Left ventricle myocardium inferior (tissue), 1 donor: ENCODE data around the gene ARGLU1. TPM values are rescaled to one million over a fixed set of nuclear protein-coding genes. Genes with fewer than 3 reads are reported as not detected.

Experiments
- DNase-seq: peaks from one replicate; pipeline ENCODE4 v3.0.0-alpha.2; 2020
- H3K27ac ChIP-seq: fragments of 200-600 bp; replicated peaks from 2 replicates; pipeline ENCODE4 v1.8.0; 2021
- H3K27me3 ChIP-seq: fragments of 200-600 bp; 2 replicates; pipeline ENCODE4 v1.8.0; 2021; ENCODE audit warnings: low read depth
- H3K36me3 ChIP-seq: fragments of 200-600 bp; 2 replicates; pipeline ENCODE4 v1.8.0; 2021
- H3K4me1 ChIP-seq: fragments of 200-600 bp; 2 replicates; pipeline ENCODE4 v1.8.0; 2021
- H3K4me3 ChIP-seq: fragments of 200-600 bp; 2 replicates; pipeline ENCODE4 v1.8.0; 2021; ENCODE audit warnings: mild to moderate bottlenecking, moderate library complexity
- H3K9me3 ChIP-seq: fragments of 200-600 bp; replicated peaks from 2 replicates; pipeline ENCODE4 v1.8.0; 2021
- intact Hi-C: fragments of 100-400 bp; cut with micrococcal nuclease; formaldehyde crosslinking; loops from one replicate; pipeline ENCODE4 v1.11.0; 2022
- total RNA-seq: library from RNA; stranded (reverse); fragmentation: NEBNext Ultra II Directional; extraction: Animal tissue kit (Norgen Biotek cat#: 25700); gene quantifications from one replicate; pipeline ENCODE4 v1.2.1, GENCODE V29; 2021
- TF ChIP-seq, protein P1 (sequence below): fragments of 200-600 bp; IDR thresholded peaks from 2 replicates; pipeline ENCODE4 v1.8.0; 2021; ENCODE audit warnings: antibody characterized with exemption, mild to moderate bottlenecking, borderline replicate concordance
- donor health status: DM: no; HTN: yes; CAD: no; lungs with severe emphysema.

Gene ARGLU1
- total RNA-seq, 1 donor from 2014 or later = 29.0 TPM

DNA sequence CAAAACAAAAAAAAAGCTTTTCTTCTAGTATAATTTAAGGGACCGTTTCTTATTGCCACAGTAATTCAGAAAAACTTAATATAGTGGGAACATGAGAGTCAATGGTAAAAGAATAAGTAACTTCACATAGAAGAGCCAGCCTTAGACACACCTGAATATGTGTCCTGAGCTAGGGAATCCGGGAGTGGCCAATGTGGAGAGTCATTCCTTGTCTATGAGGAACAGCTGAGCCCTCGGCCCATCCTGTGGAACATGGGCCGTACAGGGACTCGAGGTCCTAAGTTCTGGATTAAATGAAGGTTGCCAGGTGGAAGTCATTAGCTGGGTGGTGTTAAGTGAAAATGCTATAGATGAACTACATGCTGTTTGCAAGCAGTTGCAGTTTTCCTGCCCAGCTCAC, 64.7 kb downstream of the ARGLU1 start:
- no peak for DNase-seq
- Histone ChIP-seq H3K9me3 (no peaks in the 10 kb centered on the region), H3K4me1 (peaks cover 58% of the 10 kb centered on the region), H3K27me3 (no peaks in the 10 kb centered on the region), H3K4me3 (no peak overlapping the region), H3K27ac (peak overlapping the region; percentile 27), H3K36me3 (no peaks in the 10 kb centered on the region)
- intact Hi-C loops = no loop called here
- TF ChIP-seq, protein P1, sequence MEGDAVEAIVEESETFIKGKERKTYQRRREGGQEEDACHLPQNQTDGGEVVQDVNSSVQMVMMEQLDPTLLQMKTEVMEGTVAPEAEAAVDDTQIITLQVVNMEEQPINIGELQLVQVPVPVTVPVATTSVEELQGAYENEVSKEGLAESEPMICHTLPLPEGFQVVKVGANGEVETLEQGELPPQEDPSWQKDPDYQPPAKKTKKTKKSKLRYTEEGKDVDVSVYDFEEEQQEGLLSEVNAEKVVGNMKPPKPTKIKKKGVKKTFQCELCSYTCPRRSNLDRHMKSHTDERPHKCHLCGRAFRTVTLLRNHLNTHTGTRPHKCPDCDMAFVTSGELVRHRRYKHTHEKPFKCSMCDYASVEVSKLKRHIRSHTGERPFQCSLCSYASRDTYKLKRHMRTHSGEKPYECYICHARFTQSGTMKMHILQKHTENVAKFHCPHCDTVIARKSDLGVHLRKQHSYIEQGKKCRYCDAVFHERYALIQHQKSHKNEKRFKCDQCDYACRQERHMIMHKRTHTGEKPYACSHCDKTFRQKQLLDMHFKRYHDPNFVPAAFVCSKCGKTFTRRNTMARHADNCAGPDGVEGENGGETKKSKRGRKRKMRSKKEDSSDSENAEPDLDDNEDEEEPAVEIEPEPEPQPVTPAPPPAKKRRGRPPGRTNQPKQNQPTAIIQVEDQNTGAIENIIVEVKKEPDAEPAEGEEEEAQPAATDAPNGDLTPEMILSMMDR = no peak

DNA sequence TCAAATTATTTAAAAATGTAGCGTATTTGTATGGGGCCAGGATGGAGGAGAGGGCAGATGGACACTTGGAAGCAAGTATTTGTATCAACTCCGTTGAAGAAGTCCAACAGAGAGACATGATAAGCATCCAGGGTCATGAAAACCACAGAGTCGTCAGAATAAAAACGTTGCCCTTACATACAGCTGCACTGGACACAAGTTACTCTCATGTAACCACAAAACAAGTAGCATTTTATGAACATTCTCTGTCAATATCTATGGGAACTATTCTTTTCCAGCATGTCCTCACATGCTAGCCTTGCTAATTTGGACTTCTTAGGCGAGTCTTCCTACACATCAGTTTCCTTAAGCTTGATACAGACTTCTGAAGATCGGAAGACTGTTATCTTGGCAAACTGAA, 67.5 kb downstream of the ARGLU1 start:
- no peak for DNase-seq
- TF ChIP-seq, protein P1 = no peak
- Histone ChIP-seq H3K9me3 (no peaks in the 10 kb centered on the region), H3K36me3 (no peaks in the 10 kb centered on the region), H3K27ac (peak overlapping the region; percentile 71), H3K4me1 (peaks cover 69% of the 10 kb centered on the region), H3K4me3 (no peak overlapping the region), H3K27me3 (no peaks in the 10 kb centered on the region)
- intact Hi-C loops = no loop called here

DNA sequence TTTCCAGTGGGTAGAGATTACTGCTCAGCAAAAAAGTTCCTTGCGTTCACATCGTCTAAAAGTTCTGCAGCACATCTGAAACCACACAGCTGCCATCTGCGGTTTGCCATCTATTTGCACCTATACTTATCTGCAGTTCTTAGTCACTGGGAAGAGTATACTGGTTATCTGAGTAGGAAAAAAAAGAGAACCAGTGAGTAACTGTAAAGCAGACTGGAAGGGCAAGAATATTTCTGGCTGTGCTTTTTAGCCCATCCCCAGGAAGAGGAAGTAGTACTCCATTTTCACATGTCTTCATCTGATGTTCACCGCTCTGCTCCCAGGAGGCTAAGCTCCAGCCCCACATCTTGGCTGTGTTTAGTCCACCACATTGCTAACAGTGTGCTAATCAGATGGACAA, 68.0 kb downstream of the ARGLU1 start:
- Histone ChIP-seq H3K9me3 (no peaks in the 10 kb centered on the region), H3K27me3 (no peaks in the 10 kb centered on the region), H3K4me1 (peaks cover 73% of the 10 kb centered on the region), H3K27ac (peak overlapping the region; percentile 71), H3K36me3 (no peaks in the 10 kb centered on the region), H3K4me3 (no peak overlapping the region)
- no peak for DNase-seq
- TF ChIP-seq, protein P1 = no peak
- intact Hi-C loops = no loop called here

DNA sequence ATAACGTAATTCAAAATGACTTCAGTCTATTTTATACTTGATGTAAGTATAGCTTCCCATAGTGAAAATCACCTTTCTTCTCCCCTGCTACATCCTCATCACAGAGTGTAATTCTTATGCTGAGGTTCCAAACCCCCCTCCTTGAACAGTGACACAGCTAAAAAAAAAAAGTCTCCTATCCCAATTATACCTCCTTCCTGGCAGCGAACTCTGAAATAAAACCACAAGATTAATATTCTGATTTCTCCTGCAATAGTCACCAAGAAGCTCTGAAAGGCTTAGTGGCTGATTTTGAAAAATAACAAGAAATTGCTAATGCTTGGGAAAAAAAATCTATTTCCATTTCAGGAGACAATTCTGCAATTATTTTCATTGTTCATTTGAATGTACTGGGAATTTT, 68.8 kb downstream of the ARGLU1 start:
- TF ChIP-seq, protein P1 = no peak
- H3K27ac ChIP-seq = peak overlapping the region; percentile 71
- peaks cover 6% of the 10 kb centered on the region for H3K36me3 ChIP-seq
- H3K4me1 ChIP-seq = peaks cover 71% of the 10 kb centered on the region
- no peaks in the 10 kb centered on the region for H3K27me3 ChIP-seq
- intact Hi-C loops = no loop called here
- no peaks in the 10 kb centered on the region for H3K9me3 ChIP-seq
- no peak overlapping the region for H3K4me3 ChIP-seq
- no peak for DNase-seq

DNA sequence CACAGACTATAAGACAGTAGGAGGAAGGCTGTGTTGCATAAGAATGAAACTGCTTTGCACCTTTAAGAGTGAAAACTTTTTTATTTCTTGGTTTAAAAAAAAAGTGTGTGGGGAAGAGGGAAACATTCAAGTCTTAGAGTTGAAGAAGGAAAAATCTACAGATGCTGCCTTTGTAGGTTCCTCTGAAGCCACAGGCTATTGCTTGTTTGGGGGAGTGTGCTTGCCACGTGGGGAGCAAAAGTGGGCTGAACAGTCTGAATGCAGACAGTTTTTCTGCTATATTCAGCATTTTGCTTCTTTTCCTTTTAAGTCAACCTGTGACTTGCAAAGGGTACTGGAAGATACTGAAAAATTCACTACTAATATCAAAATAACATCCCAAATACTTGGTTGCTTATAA, 69.4 kb downstream of the ARGLU1 start:
- H3K27ac ChIP-seq = peak overlapping the region; percentile 71
- intact Hi-C loops = no loop called here

More for the DNA sequence above, 69.4 kb downstream of the ARGLU1 start:
- peaks cover 69% of the 10 kb centered on the region for H3K4me1 ChIP-seq
- H3K27me3 ChIP-seq = no peaks in the 10 kb centered on the region
- TF ChIP-seq, protein P1 = no peak
- H3K4me3 ChIP-seq = no peak overlapping the region
- H3K9me3 ChIP-seq = no peaks in the 10 kb centered on the region
- H3K36me3 ChIP-seq = peaks cover 11% of the 10 kb centered on the region
- DNase-seq = no peak
